K562 (cell line): Measurements from ENCODE around the gene OCA2. TPM values are rescaled to one million over a fixed set of nuclear protein-coding genes. Genes with fewer than 3 reads are reported as not detected.

Source experiments
- ATAC-seq: fragments of 200-7000 bp; cut with Tn5 transposase; 3 replicates; pipeline ENCODE4 v1.9.1; 2020; ENCODE audit warnings: moderate library complexity
- BruUV-seq: library from RNA; stranded (reverse); fragments of 400-500 nt; replicated peaks from 2 replicates; lab custom pipeline; 2021; lab: Mats Ljungman, UMichigan
- CTCF ChIA-PET: fragments of 300-600 bp; formaldehyde crosslinking; extraction: SDS; loops from one replicate; lab custom pipeline; 2021; ENCODE audit warnings: low intra/inter-chr PET ratio; lab: Yijun Ruan, JAX
- POLR2A ChIA-PET: fragments of 300-600, 350-650 bp; sonication (Branson Sonifier 250); formaldehyde crosslinking; extraction: SDS; loops from one replicate; lab custom pipeline; 2021; ENCODE audit warnings: antibody characterized with exemption, inconsistent platforms; lab: Yijun Ruan, JAX
- DNase-seq, 4 experiments: peaks; one replicate each; pipeline versions ENCODE4 v3.0.0 to v3.0.0-alpha.2; 2011 to 2018; ENCODE audit warnings: low spot score in 3 of 4, mixed read lengths in 3 of 4; ENCODE audit errors: extremely low read depth in 1 of 4
- FAIRE-seq: peaks from 2 replicates; lab custom pipeline; 2011; peaks lifted over from hg19 to GRCh38; lab: Jason Lieb, UNC
- H2AFZ ChIP-seq: 2 replicates; pipeline ENCODE4 v1.6.0; 2011; ENCODE audit warnings: low read depth, low read length, control low read depth, inconsistent platforms
- H3K27ac ChIP-seq: fragments of 200-600 bp; 3 replicates; pipeline ENCODE4 v1.8.0; 2011; ENCODE audit warnings: low read depth, mild to moderate bottlenecking, control low read depth, inconsistent platforms, low read length, moderate library complexity, mixed read lengths; ENCODE audit errors: extremely low read depth
- H3K27me3 ChIP-seq, 2 experiments: fragments of 300-600 bp in 1 of 2; 2 replicates in 1 of 2; 3 replicates in 1 of 2; pipeline versions ENCODE4 v1.6.0 to v1.8.0; 2011; ENCODE audit warnings: inconsistent platforms in 2 of 2, low read length in 2 of 2, mild to moderate bottlenecking in 1 of 2, mixed read lengths in 1 of 2, moderate library complexity in 1 of 2; ENCODE audit not compliant: control insufficient read depth in 2 of 2, insufficient read depth in 2 of 2
- H3K36me3 ChIP-seq: fragments of 300-600 bp; 3 replicates; pipeline ENCODE4 v1.8.0; 2011; ENCODE audit warnings: mild to moderate bottlenecking, low read length, inconsistent platforms; ENCODE audit not compliant: control insufficient read depth, insufficient read depth
- H3K4me1 ChIP-seq, 2 experiments: fragments of 200-600 bp in 1 of 2; replicated peaks in 1 of 2; 2 replicates in 1 of 2; 3 replicates in 1 of 2; pipeline versions ENCODE4 v1.5.1 to v1.8.0; 2011; ENCODE audit warnings: inconsistent platforms in 2 of 2, low read length in 2 of 2, mild to moderate bottlenecking in 1 of 2, mixed read lengths in 1 of 2, moderate library complexity in 1 of 2; ENCODE audit not compliant: control insufficient read depth in 2 of 2, insufficient read depth in 2 of 2
- H3K4me2 ChIP-seq: 2 replicates; pipeline ENCODE4 v1.6.1; 2011; ENCODE audit warnings: low read length, control low read depth, inconsistent platforms, mixed read lengths; ENCODE audit not compliant: insufficient read depth
- H3K4me3 ChIP-seq: fragments of 200-600 bp; sonication (generic), shearing (Covaris generic); 2 replicates; pipeline ENCODE4 v1.5.1; 2016; ENCODE audit warnings: control low read depth, inconsistent platforms
- H3K79me2 ChIP-seq: fragments of 200-600 bp; 3 replicates; pipeline ENCODE4 v1.8.0; 2011; ENCODE audit warnings: low read length, inconsistent platforms; ENCODE audit not compliant: control insufficient read depth, insufficient read depth
- H3K9ac ChIP-seq, 2 experiments: 2 replicates each; pipeline versions ENCODE4 v1.6.0 to v1.6.1; 2011; ENCODE audit warnings: low read depth in 2 of 2, low read length in 2 of 2, control low read depth in 1 of 2, inconsistent platforms in 1 of 2, mild to moderate bottlenecking in 1 of 2, mixed read lengths in 1 of 2; ENCODE audit not compliant: insufficient read depth in 1 of 2
- H3K9me1 ChIP-seq: one replicate; pipeline ENCODE4 v1.6.0; 2011; ENCODE audit warnings: inconsistent platforms, mild to moderate bottlenecking, low read length, moderate library complexity; ENCODE audit not compliant: control insufficient read depth, insufficient read depth
- H3K9me3 ChIP-seq: replicated peaks from 2 replicates; pipeline ENCODE4 v1.5.1; 2011; ENCODE audit warnings: low read depth, low read length, inconsistent platforms; ENCODE audit not compliant: control insufficient read depth, insufficient read depth
- H4K20me1 ChIP-seq: replicated peaks from 2 replicates; pipeline ENCODE4 v1.6.1; 2011; ENCODE audit warnings: low read length, inconsistent platforms, mixed read lengths; ENCODE audit not compliant: control insufficient read depth, insufficient read depth
- ILK ChIP-seq: fragments of 450-650 bp; IDR thresholded peaks from 2 replicates; pipeline ENCODE4 v1.6.1; 2016; ENCODE audit warnings: missing genetic modification characterization, low read depth, mild to moderate bottlenecking, missing compliant biosample characterization, moderate library complexity, borderline replicate concordance
- TEAD2 ChIP-seq: fragments of 450-650 bp; IDR thresholded peaks from 2 replicates; pipeline ENCODE4 v1.6.1; 2016; ENCODE audit warnings: missing genetic modification characterization, control low read depth, missing compliant biosample characterization
- WGBS: fragments of 100-300 bp; shearing (Covaris generic); methylation state at CpG from one replicate; pipeline ENCODE4 v1.1.6; 2016; ENCODE audit warnings: low coverage, mixed read lengths; ENCODE audit not compliant: insufficient coverage; ENCODE audit errors: missing lambda C conversion rate; 5-methylcytosine and 5-hydroxymethylcytosine counted together
- in situ Hi-C: fragments of 300-500 bp; cut with MboI; formaldehyde crosslinking; loops from 4 replicates; pipeline ENCODE4 v1.15.0; 2018; ENCODE audit warnings: inconsistent platforms, mixed read lengths
- intact Hi-C: fragments of 100-400 bp; cut with micrococcal nuclease; formaldehyde crosslinking; loops from 2 replicates; pipeline ENCODE4 v1.14.2; 2022
- polyA plus RNA-seq, 8 experiments: library from polyadenylated mRNA; depleted of rRNA in 4 of 8; stranded (reverse) in 5 of 8; unstranded in 3 of 8; fragments of >200 nt; fragmentation: Nextera tagmentation in 2 of 8; fragmentation: Illumina TruSeq in 1 of 8; extraction: Ambion mirVana in 2 of 8; extraction: Trizol in 1 of 8; gene quantifications; 2 replicates each; pipeline versions ENCODE4 v1.2.1 to v1.2.3, GENCODE V29; 2011 to 2014; ENCODE audit warnings: inconsistent platforms in 1 of 8, missing spikeins in 1 of 8
- total RNA-seq, 7 experiments: library from RNA; depleted of rRNA in 6 of 7; stranded (reverse); fragments of >200 nt in 6 of 7; fragmentation: Illumina TruSeq in 2 of 7; extraction: Trizol in 2 of 7; gene quantifications; 2 replicates each; pipeline versions ENCODE4 v1.2.1 to v1.2.3, GENCODE V29; 2011 to 2021; ENCODE audit warnings: low replicate concordance in 1 of 7
- TF ChIP-seq, protein P1 (sequence below): sonication (generic); formaldehyde crosslinking; IDR thresholded peaks from 2 replicates; pipeline ENCODE4 v1.9.0; 2022; ENCODE audit warnings: mild to moderate bottlenecking, missing genetic modification reagents
- TF ChIP-seq, protein P2 (sequence below): fragments of 250-450 bp; sonication (Bioruptor Pico); IDR thresholded peaks from 2 replicates; pipeline ENCODE4 v1.9.0; 2021; ENCODE audit warnings: mild to moderate bottlenecking, inconsistent platforms
- TF ChIP-seq, protein P3 (sequence below): IDR thresholded peaks from 2 replicates; pipeline ENCODE4 v1.6.1; 2014; ENCODE audit warnings: antibody characterized with exemption
- TF ChIP-seq, protein P4 (sequence below): IDR thresholded peaks from 3 replicates; pipeline ENCODE4 v1.6.1; 2011; ENCODE audit warnings: borderline replicate concordance, mild to moderate bottlenecking, moderate library complexity; ENCODE audit not compliant: insufficient read length; ENCODE audit errors: extremely low read depth
- TF ChIP-seq, protein P5 (sequence below): sonication (generic); formaldehyde crosslinking; IDR thresholded peaks from 2 replicates; pipeline ENCODE4 v1.8.0; 2022; ENCODE audit warnings: mild to moderate bottlenecking, missing genetic modification reagents
- TF ChIP-seq, protein P6 (sequence below): fragments of 450-650 bp; formaldehyde crosslinking; IDR thresholded peaks from 2 replicates; pipeline ENCODE4 v1.4.0; 2022; ENCODE audit warnings: missing genetic modification characterization

Gene OCA2
- total and polyA plus RNA-seq, 9 of the 15 experiments (the other 6 are each of a cell fraction or from before 2014, with no cell fraction given) = 0.07 to 0.59 (median 0.17) TPM; not detected in 1

DNA sequence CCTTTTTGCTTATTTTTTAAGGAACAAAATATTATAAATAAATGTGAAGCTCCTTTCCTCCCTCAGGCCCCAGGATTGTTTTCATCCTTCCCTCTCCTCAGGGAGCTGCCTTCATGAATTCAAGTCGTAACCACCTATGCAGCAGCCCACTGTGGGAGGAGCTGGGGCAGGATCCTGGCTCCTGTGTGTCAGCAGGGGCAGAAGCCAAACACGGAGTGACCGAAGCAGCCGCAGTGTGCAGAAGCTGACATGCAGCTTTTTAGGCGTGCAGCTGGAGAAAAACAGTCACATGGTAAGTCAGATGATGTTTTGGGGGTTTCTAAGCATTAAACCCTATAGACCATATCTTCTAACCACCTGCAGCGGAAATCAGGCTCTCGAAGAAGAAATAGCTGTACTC is 231.3 kb downstream of the OCA2 start (continued):
- TF ChIP-seq, protein P1, sequence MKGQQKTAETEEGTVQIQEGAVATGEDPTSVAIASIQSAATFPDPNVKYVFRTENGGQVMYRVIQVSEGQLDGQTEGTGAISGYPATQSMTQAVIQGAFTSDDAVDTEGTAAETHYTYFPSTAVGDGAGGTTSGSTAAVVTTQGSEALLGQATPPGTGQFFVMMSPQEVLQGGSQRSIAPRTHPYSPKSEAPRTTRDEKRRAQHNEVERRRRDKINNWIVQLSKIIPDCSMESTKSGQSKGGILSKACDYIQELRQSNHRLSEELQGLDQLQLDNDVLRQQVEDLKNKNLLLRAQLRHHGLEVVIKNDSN = no peak
- no peak for TF ChIP-seq TEAD2 (tag)
- TF ChIP-seq, all 486 proteins: peak for 0

DNA sequence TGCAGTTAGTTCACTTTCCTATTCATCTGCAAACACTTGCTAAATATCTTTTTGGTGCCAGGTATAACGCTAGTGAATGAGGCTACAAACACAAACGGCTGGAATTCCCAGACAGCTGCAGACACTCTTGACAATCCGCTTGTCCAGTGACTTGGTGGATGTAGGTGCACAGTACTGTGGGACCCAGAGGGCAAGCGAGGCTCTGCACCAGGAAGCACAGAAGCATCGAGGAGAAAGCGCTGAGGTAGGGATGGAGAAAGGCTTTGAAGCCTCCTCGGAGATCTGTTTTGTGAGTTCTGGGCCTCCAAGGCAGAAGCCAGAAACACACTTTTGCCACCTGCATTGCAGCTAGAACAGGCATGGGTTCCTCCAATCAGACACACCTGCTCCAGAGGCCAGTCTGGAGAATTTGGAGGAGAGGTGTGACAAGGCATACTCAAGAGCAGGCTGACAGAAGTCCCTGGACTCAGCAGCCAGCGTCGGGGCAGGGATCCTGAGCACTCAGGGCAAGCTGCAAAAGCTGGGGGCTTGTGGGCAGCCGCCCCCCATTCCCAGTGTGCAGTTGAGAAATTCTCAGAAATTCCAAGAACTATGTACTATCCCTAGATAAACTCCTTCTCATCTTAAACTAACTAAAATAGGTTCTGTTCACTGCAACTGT is 232.5 kb downstream of the OCA2 start:
- in situ Hi-C loops (no loop called here), intact Hi-C loops (no loop called here)
- POLR2A ChIA-PET = interaction anchor here (1.1 kb wide), 1 partner anchor 46 kb away, joined by 3 read pairs; no protein-coding TSS in a partner anchor
- TF ChIP-seq, protein P2, sequence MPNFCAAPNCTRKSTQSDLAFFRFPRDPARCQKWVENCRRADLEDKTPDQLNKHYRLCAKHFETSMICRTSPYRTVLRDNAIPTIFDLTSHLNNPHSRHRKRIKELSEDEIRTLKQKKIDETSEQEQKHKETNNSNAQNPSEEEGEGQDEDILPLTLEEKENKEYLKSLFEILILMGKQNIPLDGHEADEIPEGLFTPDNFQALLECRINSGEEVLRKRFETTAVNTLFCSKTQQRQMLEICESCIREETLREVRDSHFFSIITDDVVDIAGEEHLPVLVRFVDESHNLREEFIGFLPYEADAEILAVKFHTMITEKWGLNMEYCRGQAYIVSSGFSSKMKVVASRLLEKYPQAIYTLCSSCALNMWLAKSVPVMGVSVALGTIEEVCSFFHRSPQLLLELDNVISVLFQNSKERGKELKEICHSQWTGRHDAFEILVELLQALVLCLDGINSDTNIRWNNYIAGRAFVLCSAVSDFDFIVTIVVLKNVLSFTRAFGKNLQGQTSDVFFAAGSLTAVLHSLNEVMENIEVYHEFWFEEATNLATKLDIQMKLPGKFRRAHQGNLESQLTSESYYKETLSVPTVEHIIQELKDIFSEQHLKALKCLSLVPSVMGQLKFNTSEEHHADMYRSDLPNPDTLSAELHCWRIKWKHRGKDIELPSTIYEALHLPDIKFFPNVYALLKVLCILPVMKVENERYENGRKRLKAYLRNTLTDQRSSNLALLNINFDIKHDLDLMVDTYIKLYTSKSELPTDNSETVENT (CRISPR knock-in tag) = no peak
- TF ChIP-seq ILK (tag) = no peak
- TF ChIP-seq, protein P3, sequence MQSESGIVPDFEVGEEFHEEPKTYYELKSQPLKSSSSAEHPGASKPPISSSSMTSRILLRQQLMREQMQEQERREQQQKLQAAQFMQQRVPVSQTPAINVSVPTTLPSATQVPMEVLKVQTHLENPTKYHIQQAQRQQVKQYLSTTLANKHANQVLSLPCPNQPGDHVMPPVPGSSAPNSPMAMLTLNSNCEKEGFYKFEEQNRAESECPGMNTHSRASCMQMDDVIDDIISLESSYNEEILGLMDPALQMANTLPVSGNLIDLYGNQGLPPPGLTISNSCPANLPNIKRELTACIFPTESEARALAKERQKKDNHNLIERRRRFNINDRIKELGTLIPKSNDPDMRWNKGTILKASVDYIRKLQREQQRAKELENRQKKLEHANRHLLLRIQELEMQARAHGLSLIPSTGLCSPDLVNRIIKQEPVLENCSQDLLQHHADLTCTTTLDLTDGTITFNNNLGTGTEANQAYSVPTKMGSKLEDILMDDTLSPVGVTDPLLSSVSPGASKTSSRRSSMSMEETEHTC = no peak
- TF ChIP-seq, protein P4, sequence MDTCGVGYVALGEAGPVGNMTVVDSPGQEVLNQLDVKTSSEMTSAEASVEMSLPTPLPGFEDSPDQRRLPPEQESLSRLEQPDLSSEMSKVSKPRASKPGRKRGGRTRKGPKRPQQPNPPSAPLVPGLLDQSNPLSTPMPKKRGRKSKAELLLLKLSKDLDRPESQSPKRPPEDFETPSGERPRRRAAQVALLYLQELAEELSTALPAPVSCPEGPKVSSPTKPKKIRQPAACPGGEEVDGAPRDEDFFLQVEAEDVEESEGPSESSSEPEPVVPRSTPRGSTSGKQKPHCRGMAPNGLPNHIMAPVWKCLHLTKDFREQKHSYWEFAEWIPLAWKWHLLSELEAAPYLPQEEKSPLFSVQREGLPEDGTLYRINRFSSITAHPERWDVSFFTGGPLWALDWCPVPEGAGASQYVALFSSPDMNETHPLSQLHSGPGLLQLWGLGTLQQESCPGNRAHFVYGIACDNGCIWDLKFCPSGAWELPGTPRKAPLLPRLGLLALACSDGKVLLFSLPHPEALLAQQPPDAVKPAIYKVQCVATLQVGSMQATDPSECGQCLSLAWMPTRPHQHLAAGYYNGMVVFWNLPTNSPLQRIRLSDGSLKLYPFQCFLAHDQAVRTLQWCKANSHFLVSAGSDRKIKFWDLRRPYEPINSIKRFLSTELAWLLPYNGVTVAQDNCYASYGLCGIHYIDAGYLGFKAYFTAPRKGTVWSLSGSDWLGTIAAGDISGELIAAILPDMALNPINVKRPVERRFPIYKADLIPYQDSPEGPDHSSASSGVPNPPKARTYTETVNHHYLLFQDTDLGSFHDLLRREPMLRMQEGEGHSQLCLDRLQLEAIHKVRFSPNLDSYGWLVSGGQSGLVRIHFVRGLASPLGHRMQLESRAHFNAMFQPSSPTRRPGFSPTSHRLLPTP = no peak
- TF ChIP-seq, protein P5, sequence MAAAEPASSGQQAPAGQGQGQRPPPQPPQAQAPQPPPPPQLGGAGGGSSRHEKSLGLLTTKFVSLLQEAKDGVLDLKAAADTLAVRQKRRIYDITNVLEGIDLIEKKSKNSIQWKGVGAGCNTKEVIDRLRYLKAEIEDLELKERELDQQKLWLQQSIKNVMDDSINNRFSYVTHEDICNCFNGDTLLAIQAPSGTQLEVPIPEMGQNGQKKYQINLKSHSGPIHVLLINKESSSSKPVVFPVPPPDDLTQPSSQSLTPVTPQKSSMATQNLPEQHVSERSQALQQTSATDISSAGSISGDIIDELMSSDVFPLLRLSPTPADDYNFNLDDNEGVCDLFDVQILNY = no peak
- TF ChIP-seq, protein P6, sequence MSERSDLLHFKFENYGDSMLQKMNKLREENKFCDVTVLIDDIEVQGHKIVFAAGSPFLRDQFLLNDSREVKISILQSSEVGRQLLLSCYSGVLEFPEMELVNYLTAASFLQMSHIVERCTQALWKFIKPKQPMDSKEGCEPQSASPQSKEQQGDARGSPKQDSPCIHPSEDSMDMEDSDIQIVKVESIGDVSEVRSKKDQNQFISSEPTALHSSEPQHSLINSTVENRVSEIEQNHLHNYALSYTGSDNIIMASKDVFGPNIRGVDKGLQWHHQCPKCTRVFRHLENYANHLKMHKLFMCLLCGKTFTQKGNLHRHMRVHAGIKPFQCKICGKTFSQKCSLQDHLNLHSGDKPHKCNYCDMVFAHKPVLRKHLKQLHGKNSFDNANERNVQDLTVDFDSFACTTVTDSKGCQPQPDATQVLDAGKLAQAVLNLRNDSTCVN (CRISPR knock-in tag) = no peak

More for the DNA sequence above, 232.5 kb downstream of the OCA2 start:
- Histone ChIP-seq H3K9me1 (no peaks in the 10 kb centered on the region), H3K4me3 (no peak overlapping the region), H3K4me2 (no peak overlapping the region), H3K9me3 (no peaks in the 10 kb centered on the region), H3K27ac (no peak overlapping the region), H4K20me1 (no peaks in the 10 kb centered on the region; the same call in 1 of the 2 replicates), H3K9ac (no peak overlapping the region), H3K4me1 (no peaks in the 10 kb centered on the region), H3K27me3 (peaks cover 5 to 66% of the 10 kb centered on the region in 2 experiments; a peak in 4 of 5 replicates), H3K79me2 (no peaks in the 10 kb centered on the region), H2AFZ (no peak overlapping the region), H3K36me3 (no peaks in the 10 kb centered on the region)
- DNase-seq (no peak), FAIRE-seq (no peak), ATAC-seq (no peak)
- BruUV-seq = no TSS peak
- 0% methylated on average over 10 of the region's 10 CpGs for WGBS
- CTCF ChIA-PET = no interaction called here
